GM21529 (cell line): Measurements from ENCODE around the gene HCCS.
"Not testable (repeated sequence)": the region's sequence is repeated elsewhere in the genome, so short reads cannot be mapped to it uniquely, and the experiment has no call there.

Experiments used
- ATAC-seq: cut with Tn5 transposase; IDR thresholded peaks from one replicate; pipeline ENCODE4 v1.9.1; 2021; ENCODE audit not compliant: unreplicated experiment

The HCCS gene

DNA sequence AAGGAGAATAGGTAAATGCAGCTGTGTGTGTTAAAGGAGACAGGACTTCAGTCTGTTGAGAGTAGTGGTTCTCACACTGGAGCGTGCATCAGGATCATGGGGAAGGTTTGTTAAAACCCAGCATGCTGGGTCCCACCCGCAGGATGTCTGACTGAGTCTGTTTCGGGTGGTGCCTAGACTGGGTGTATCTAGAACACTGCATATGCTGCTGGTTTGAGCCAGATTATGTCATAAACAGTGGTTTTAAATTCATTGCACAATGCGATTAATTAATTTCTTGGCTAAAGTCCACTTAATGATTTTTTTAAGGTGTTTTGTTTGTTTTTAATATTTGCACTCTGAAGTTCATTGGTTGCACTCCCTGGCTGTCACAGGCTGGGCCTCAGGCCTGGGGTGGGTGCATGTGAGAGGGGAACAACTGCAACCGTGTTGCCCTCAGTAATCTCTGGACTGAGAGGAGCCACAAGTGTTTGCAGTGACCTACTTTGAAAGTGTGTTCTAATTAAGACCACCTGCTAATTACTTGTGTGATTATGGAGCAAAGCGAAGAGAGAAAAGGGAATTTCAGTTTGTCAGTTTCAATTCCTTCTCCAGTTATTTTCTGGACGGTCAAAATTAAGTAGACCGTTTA lies 8.3 kb downstream of the HCCS start:
- no peak for ATAC-seq

DNA sequence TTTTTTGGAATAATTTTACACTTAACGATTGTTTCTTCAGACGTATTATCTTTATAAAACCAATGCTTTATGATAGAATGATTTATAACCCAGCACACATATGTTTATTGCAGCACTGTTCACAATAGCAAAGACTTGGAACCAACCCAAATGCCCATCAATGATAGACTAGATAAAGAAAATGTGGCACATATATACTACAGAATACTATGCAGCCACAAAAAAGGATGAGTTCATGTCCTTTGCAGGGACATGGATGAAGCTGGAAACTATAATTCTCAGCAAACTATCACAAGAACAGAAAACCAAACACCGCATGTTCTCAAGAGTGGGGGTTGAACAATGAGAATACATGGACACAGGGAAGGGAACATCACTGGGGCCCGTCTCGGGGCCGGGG lies 12.0 kb downstream of the HCCS start:
- not testable (repeated sequence) for ATAC-seq

- ATAC-seq: no peak
Measured at GRCh38 chrX:11124112-11124511, 13.0 kb downstream of the HCCS start.

DNA sequence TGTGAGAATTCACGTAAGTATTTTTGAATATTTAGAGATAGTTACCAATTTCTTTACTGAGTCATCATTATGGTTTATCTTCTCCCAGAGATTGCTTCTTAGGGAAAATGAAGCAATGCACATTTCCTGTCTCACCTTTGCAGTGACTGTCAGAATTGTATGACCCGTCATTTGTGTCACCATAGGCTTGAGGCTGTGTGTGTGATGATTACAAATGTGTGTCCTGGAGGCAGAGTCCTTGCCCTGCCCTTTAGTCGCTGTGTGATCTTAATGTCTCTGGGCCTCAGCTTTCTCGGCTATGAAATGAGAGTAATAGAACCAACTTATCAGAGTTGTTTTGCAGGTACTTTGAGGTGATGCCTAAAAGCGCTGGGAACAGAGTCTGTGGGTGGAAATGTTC lies 13.9 kb downstream of the HCCS start:
- ATAC-seq: no peak

GRCh38 chrX:11129534-11130105 lies 18.5 kb downstream of the HCCS start:
- ATAC-seq: no peak

- ATAC-seq: no peak
Measured at GRCh38 chrX:11130136-11130535, 19.0 kb downstream of the HCCS start.

- no peak for ATAC-seq
Measured at GRCh38 chrX:11131146-11131545, 20.0 kb downstream of the HCCS start.

- no peak for ATAC-seq
Measured at GRCh38 chrX:11135564-11136185, 24.5 kb downstream of the HCCS start.

- ATAC-seq: no peak
Measured at GRCh38 chrX:11137543-11138139, 26.5 kb downstream of the HCCS start.

- ATAC-seq: no peak
Measured at GRCh38 chrX:11138498-11139390, 27.6 kb downstream of the HCCS start.

DNA sequence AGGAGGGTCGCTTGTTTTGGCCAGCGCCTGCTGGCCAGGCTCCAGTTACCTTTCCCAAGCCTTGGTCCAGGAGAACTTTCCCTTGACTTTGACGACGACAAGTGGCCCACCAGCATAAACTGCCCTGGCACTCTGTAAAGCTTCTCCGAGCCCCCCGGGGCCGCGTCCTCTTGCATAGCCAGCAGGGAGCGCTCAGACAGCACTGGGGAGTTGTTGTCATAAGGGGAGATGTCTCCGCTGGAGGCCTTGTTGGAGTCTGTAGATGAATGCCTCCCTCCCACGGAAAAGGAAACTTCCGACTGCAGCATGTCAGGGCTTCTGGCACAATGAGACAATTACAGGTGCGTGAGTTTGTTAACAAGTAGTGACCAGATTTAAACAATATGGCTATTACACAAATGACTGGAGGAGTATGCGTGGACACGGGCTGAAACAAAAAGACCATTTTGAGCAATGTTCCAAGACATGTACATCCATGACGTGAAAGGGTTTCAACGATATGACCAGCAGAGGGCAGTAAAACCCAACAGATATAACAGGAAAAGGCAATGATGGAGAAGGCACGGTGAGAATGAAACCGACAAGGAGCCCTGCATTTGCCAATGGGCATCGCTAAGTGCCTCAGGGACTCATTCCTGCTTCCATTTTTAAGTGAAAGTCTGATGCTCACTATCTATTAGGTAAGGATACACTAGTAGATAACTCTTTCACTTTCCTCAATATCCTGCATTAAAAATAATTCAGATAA lies 33.0 kb downstream of the HCCS start:
- peak; percentile 90 for ATAC-seq

DNA sequence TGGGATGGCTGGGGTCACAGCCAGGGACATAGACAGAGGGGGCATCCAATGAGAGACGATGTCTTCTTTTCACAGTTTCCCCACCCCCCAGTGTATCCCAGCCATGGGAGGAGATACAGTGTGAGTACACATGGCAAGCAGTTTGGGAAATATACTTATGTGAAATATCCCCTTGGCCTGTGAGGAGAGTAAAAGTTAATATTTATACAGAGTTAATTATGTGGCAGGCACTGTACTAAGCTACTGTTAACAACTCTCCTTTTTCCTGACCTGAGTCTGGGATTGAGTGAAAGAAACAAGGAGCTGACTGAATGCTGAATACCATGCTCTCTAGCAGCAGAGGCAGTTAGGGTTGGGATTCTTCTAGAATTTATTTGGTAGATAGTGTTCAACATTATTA lies 35.3 kb downstream of the HCCS start:
- no peak for ATAC-seq

GRCh38 chrX:11148401-11148800 lies 37.3 kb downstream of the HCCS start:
- ATAC-seq: no peak

DNA sequence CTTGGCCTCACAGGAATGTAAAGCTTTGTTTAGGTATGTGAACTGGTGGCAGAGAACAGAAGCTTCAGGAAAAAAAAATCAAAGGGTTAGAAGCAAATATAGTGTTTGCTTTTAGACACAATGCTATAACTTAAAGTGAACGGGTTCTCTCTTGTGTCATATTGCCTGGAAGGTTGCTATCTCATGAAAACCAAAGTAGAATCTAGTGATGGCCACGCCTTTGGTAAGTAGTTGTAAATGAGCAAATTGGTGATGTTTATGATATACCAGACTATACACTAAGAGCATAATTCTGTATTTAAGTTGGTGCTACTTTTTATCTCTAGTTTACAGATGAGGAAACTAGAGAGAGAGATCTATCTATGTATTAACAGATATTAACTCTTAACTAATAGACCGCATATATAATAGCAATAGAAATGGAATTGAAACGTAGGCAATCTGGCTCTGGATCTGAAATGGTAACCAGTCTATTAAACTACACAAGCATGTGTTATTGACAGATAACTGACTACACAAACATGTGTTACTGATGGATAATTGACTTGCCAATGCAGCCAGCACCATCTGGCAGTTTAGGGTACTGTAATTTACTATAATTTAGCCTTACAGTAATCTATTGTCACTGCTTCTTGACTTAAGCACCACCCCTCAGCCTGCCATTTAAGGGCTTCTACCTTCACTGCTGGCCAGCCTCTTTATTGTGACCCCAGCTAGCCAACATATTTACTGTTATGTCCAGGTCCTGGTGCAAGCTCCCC lies 40.8 kb downstream of the HCCS start:
- no peak for ATAC-seq

- ATAC-seq: no peak
Measured at GRCh38 chrX:11159149-11159548, 48.0 kb downstream of the HCCS start.

GRCh38 chrX:11164433-11164832 lies 53.3 kb downstream of the HCCS start:
- no peak for ATAC-seq

GRCh38 chrX:11171956-11172355 lies 60.8 kb downstream of the HCCS start:
- no peak for ATAC-seq

DNA sequence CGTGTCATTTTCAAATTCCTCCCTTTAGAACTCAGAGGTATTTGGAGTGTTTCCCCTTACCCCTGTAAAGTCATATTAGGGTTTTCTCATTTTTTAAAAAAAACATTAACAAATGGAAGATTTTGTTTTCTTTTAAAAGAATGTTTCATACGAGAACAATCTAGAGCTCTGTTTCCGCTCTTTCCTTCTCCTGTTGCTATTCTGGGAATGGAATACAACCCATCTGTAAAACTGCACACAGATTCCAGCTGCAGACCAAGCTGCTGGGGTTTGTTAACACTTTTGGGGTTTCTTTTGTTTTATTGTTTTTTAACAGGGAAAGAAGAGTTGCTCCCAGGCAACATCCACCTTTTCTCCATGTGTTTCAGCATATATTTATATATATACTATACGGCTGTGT lies 61.3 kb downstream of the HCCS start:
- ATAC-seq: no peak
